Liver (tissue), 9 donors: Measurements from ENCODE around the gene ARVCF. TPM values are rescaled to one million over a fixed set of nuclear protein-coding genes. Genes with fewer than 3 reads are reported as not detected.

ENCODE experiments used
- DNase-seq: peaks from one replicate; pipeline ENCODE4 v3.0.0-alpha.2; 2017; ENCODE audit warnings: low spot score
- H3K27ac ChIP-seq, 2 donors: one replicate each; pipeline ENCODE4 v1.7.0; 2013; ENCODE audit warnings: inconsistent platforms in 2 of 2, low read length in 2 of 2, control low read depth in 1 of 2, low read depth in 1 of 2, mild to moderate bottlenecking in 1 of 2
- H3K27me3 ChIP-seq, 4 donors: one replicate each; pipeline versions ENCODE4 v1.6.1 to v1.7.0; 2013; ENCODE audit warnings: low read length in 3 of 4, inconsistent platforms in 1 of 4, mild to moderate bottlenecking in 1 of 4, moderate library complexity in 1 of 4; ENCODE audit not compliant: control insufficient read depth in 4 of 4, insufficient read depth in 4 of 4
- H3K36me3 ChIP-seq, 4 donors: one replicate each; pipeline versions ENCODE4 v1.6.1 to v1.7.0; 2013; ENCODE audit warnings: low read length in 3 of 4, mild to moderate bottlenecking in 3 of 4, low read depth in 1 of 4, moderate library complexity in 1 of 4; ENCODE audit not compliant: control insufficient read depth in 4 of 4, insufficient read depth in 3 of 4
- H3K4me1 ChIP-seq, 4 donors: one replicate each; pipeline versions ENCODE4 v1.6.1 to v1.7.0; 2013; ENCODE audit warnings: low read length in 3 of 4, mild to moderate bottlenecking in 3 of 4, moderate library complexity in 1 of 4; ENCODE audit not compliant: control insufficient read depth in 4 of 4, insufficient read depth in 4 of 4
- H3K4me3 ChIP-seq, 3 donors: one replicate each; pipeline versions ENCODE4 v1.6.1 to v1.7.0; 2013; ENCODE audit warnings: low read length in 3 of 3, control low read depth in 1 of 3, low read depth in 1 of 3, mild to moderate bottlenecking in 1 of 3
- H3K9ac ChIP-seq, 2 donors: one replicate each; pipeline ENCODE4 v1.7.0; 2013; ENCODE audit warnings: low read length in 2 of 2, mild to moderate bottlenecking in 2 of 2, moderate library complexity in 2 of 2, control low read depth in 1 of 2, low read depth in 1 of 2
- H3K9me3 ChIP-seq, 4 donors: one replicate each; pipeline versions ENCODE4 v1.6.1 to v1.7.0; 2013; ENCODE audit warnings: low read length in 3 of 4; ENCODE audit not compliant: control insufficient read depth in 4 of 4
- ATF3 ChIP-seq: IDR thresholded peaks from 2 replicates; pipeline ENCODE4 v1.6.1; 2016; ENCODE audit warnings: antibody characterized with exemption
- EGR1 ChIP-seq, 2 donors: IDR thresholded peaks; 2 replicates each; pipeline ENCODE4 v1.6.1; 2016 to 2018; ENCODE audit warnings: antibody characterized with exemption in 2 of 2, low read depth in 2 of 2
- FOXA1 ChIP-seq: IDR thresholded peaks from 2 replicates; pipeline ENCODE4 v1.6.1; 2016; ENCODE audit warnings: antibody characterized with exemption
- FOXA2 ChIP-seq: IDR thresholded peaks from 2 replicates; pipeline ENCODE4 v1.6.1; 2016; ENCODE audit warnings: antibody characterized with exemption
- GABPA ChIP-seq, 2 donors: IDR thresholded peaks in 1 of 2; conservative IDR thresholded peaks in 1 of 2; 2 replicates each; pipeline ENCODE4 v1.6.1; 2016; ENCODE audit warnings: antibody characterized with exemption in 2 of 2, mild to moderate bottlenecking in 1 of 2, moderate library complexity in 1 of 2
- HNF4A ChIP-seq, 2 donors: conservative IDR thresholded peaks; 2 replicates each; pipeline ENCODE4 v1.6.1; 2016; ENCODE audit warnings: antibody characterized with exemption in 2 of 2, mild to moderate bottlenecking in 2 of 2
- HNF4G ChIP-seq: IDR thresholded peaks from 2 replicates; pipeline ENCODE4 v1.6.1; 2016; ENCODE audit warnings: antibody characterized with exemption
- JUND ChIP-seq, 2 donors: IDR thresholded peaks; 2 replicates each; pipeline ENCODE4 v1.6.1; 2016; ENCODE audit warnings: antibody characterized with exemption in 2 of 2
- MAX ChIP-seq: IDR thresholded peaks from 2 replicates; pipeline ENCODE4 v1.6.1; 2016; ENCODE audit warnings: antibody characterized with exemption
- NR2F2 ChIP-seq: IDR thresholded peaks from 2 replicates; pipeline ENCODE4 v1.6.1; 2016; ENCODE audit warnings: antibody characterized with exemption
- RAD21 ChIP-seq, 2 donors: IDR thresholded peaks; 2 replicates each; pipeline ENCODE4 v1.6.1; 2016; ENCODE audit warnings: antibody characterized with exemption in 2 of 2, mild to moderate bottlenecking in 2 of 2
- REST ChIP-seq: IDR thresholded peaks from 2 replicates; pipeline ENCODE4 v1.6.1; 2016; ENCODE audit warnings: antibody characterized with exemption, mild to moderate bottlenecking
- RXRA ChIP-seq, 2 donors: IDR thresholded peaks; 2 replicates each; pipeline ENCODE4 v1.6.1; 2017 to 2018; ENCODE audit warnings: antibody characterized with exemption in 2 of 2, mild to moderate bottlenecking in 1 of 2
- SP1 ChIP-seq: IDR thresholded peaks from 2 replicates; pipeline ENCODE4 v1.6.1; 2018; ENCODE audit warnings: antibody characterized with exemption, mild to moderate bottlenecking
- TAF1 ChIP-seq: conservative IDR thresholded peaks from 2 replicates; pipeline ENCODE4 v1.6.1; 2016; ENCODE audit warnings: antibody characterized with exemption, mild to moderate bottlenecking
- YY1 ChIP-seq: IDR thresholded peaks from 2 replicates; pipeline ENCODE4 v1.6.1; 2016; ENCODE audit warnings: antibody characterized with exemption, mild to moderate bottlenecking
- WGBS: extraction: QIAGEN DNeasy Blood & Tissue Kit; methylation state at CpG from one replicate; pipeline ENCODE4 v1.1.7; 2013; 5-methylcytosine and 5-hydroxymethylcytosine counted together
- polyA plus RNA-seq, 2 donors: library from polyadenylated mRNA; stranded (reverse) in 1 of 2; unstranded in 1 of 2; fragments of 200-250 nt in 1 of 2; fragments of >200 nt in 1 of 2; fragmentation: Nextera tagmentation in 1 of 2; extraction: Ambion mirVana in 1 of 2; gene quantifications; one replicate each; pipeline versions ENCODE4 v1.2.1 to v1.2.3, GENCODE V29; 2013 to 2015
- total RNA-seq, 2 donors: library from RNA; depleted of rRNA; stranded (reverse); fragments of >200 nt; gene quantifications; one replicate each; pipeline ENCODE4 v1.2.3, GENCODE V29; 2014
- TF ChIP-seq, protein P1 (sequence below): fragments of 150-350 bp; IDR thresholded peaks from 2 replicates; pipeline ENCODE4 v1.5.1; 2017; ENCODE audit warnings: improper control_type of control experiment, low read depth, low read length; ENCODE audit not compliant: missing input control
- TF ChIP-seq, protein P2 (sequence below): IDR thresholded peaks from 2 replicates; pipeline ENCODE4 v1.6.1; 2016; ENCODE audit warnings: antibody characterized with exemption
- donor health status: healthy.
- donor health status: healthy.
- donor health status: healthy.
- donor health status: healthy.
- donor health status: healthy.

ARVCF gene
- total and polyA plus RNA-seq, 4 donors, result 3.8 to 48.8 (median 26.1) TPM

DNA sequence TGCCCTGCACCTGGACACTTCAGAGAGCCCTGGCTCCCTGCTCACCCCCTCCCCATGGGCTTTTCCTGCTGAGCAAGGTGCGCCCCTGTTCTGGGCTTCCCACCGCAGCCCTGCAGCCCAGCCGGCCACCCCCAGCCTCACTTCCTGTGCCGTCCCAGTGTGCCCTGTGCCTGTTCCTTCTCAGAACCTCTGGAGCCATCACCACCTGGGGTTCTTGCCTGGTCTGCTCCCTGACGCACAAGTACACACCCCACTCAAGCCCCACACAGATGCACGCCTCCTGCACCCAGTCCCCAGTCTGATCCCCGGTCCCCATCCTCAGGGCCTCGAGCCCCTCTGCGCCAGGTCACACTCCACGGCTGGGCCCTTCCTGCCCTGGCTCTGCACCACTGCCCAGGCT, 39.5 kb upstream of the ARVCF start:
- DNase-seq, result no peak
- Histone ChIP-seq H3K27ac (no peak overlapping the region), H3K4me1 (no peaks in the 10 kb centered on the region), H3K9me3 (no peaks in the 10 kb centered on the region), H3K36me3 (peaks cover 10 to 52% (median 20%) of the 10 kb centered on the region in 4 donors), H3K4me3 (no peak overlapping the region), H3K27me3 (no peaks in the 10 kb centered on the region), H3K9ac (no peak overlapping the region)
- 95% methylated on average over 10 of the region's 10 CpGs for WGBS
- TF ChIP-seq HNF4G (no peak), MAX (no peak), RAD21 (IDR thresholded peaks at IDR 0.05) (no peak), ATF3 (no peak), NR2F2 (no peak), EGR1 (IDR thresholded peaks at IDR 0.05; ENCODE audit: low read depth in 2 of 2) (no peak), SP1 (no peak), JUND (IDR thresholded peaks at IDR 0.05) (no peak), TAF1 (no peak), FOXA2 (no peak)
- TF ChIP-seq, protein P1, sequence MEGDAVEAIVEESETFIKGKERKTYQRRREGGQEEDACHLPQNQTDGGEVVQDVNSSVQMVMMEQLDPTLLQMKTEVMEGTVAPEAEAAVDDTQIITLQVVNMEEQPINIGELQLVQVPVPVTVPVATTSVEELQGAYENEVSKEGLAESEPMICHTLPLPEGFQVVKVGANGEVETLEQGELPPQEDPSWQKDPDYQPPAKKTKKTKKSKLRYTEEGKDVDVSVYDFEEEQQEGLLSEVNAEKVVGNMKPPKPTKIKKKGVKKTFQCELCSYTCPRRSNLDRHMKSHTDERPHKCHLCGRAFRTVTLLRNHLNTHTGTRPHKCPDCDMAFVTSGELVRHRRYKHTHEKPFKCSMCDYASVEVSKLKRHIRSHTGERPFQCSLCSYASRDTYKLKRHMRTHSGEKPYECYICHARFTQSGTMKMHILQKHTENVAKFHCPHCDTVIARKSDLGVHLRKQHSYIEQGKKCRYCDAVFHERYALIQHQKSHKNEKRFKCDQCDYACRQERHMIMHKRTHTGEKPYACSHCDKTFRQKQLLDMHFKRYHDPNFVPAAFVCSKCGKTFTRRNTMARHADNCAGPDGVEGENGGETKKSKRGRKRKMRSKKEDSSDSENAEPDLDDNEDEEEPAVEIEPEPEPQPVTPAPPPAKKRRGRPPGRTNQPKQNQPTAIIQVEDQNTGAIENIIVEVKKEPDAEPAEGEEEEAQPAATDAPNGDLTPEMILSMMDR, result no peak

- Histone ChIP-seq H3K4me3 (no peak overlapping the region), H3K9me3 (no peaks in the 10 kb centered on the region), H3K27me3 (no peaks in the 10 kb centered on the region), H3K27ac (no peak overlapping the region), H3K36me3 (peaks cover 10 to 47% (median 20%) of the 10 kb centered on the region in 4 donors), H3K9ac (no peak overlapping the region), H3K4me1 (no peaks in the 10 kb centered on the region)
- WGBS, result 95% methylated on average over 15 of the region's 15 CpGs
- DNase-seq, result no peak
- TF ChIP-seq JUND (IDR thresholded peaks at IDR 0.05) (no peak), ATF3 (no peak), NR2F2 (no peak), YY1 (no peak), EGR1 (IDR thresholded peaks at IDR 0.05; ENCODE audit: low read depth in 2 of 2) (no peak), REST (no peak), HNF4A (conservative IDR thresholded peaks at IDR 0.05) (no peak), GABPA (IDR thresholded peaks at IDR 0.05 in 1 of 2, conservative IDR thresholded peaks at IDR 0.05 in 1 of 2) (no peak), MAX (no peak), RAD21 (IDR thresholded peaks at IDR 0.05) (no peak), FOXA2 (no peak), FOXA1 (no peak), TAF1 (no peak), RXRA (IDR thresholded peaks at IDR 0.05) (no peak)
- TF ChIP-seq, protein P2, sequence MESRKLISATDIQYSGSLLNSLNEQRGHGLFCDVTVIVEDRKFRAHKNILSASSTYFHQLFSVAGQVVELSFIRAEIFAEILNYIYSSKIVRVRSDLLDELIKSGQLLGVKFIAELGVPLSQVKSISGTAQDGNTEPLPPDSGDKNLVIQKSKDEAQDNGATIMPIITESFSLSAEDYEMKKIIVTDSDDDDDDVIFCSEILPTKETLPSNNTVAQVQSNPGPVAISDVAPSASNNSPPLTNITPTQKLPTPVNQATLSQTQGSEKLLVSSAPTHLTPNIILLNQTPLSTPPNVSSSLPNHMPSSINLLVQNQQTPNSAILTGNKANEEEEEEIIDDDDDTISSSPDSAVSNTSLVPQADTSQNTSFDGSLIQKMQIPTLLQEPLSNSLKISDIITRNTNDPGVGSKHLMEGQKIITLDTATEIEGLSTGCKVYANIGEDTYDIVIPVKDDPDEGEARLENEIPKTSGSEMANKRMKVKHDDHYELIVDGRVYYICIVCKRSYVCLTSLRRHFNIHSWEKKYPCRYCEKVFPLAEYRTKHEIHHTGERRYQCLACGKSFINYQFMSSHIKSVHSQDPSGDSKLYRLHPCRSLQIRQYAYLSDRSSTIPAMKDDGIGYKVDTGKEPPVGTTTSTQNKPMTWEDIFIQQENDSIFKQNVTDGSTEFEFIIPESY, result no peak
These were observed 39.0 kb upstream of the ARVCF start for GRCh38 chr22:20055654-20056053.
